HG02759 (cell line): Measurements from ENCODE around the gene CDKN2C.
A peak's percentile ranks its signal among the peaks of the same experiment; 100 is the strongest.

ENCODE experiments used
- ATAC-seq: cut with Tn5 transposase; IDR thresholded peaks from one replicate; pipeline ENCODE4 v1.9.1; 2021; ENCODE audit warnings: mild to moderate bottlenecking, moderate library complexity; ENCODE audit not compliant: unreplicated experiment

The CDKN2C gene

DNA sequence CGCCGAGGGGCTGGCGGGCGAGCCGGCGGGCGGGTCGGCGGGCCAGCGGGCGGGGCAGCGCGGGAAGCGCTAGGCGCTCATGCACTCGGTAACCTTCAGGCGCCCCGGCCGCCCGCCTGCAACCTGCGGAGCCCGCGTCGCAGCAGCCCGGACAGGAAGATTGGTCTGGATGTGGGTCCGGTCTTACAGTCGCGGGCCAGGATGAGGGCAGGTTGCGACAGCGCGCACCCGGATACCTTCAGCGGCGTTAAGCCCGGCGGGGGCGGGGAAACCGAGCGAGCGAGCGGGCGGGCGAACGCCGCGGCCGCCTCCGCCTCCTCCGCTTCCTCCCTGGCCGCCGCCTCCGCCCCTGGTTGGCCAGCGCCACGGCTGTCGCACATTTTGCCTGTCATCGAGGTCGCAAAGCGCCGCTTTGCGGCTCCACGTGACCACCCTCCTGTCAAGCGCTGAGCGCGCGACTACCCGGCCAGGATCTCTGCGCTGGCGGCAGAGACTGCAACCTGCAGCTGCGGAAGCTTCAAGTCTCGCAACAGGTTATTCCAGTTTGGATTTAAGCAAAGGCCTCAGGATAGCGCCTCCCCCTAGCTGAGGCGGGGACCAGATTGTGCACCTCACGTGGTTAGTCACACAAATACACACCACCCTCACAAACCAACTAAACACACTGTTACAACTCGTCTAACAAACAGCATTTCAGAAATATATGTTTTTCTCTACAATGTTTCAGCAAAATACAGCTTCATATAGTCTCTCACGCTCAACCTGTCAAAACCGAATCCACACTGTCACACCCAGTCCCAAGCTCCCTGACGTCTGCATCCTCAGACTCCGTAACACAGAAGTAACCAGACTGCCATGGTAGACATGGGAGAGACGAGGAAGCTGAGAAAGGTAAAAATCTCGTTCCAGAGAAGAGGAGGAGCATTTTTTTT is 9.9 kb upstream of the CDKN2C start, which contains the start of gene FAF1:
TSS of gene FAF1 (minus strand) at position 355 of the 932 bp plus-strand sequence. CDS start 456 bp downstream, outside the sequence.
- ATAC-seq: peak; percentile 91

GRCh38 chr1:50964863-50965262 is 5.2 kb upstream of the CDKN2C start:
- no peak for ATAC-seq

- ATAC-seq: no peak
These were observed 3.1 kb upstream of the CDKN2C start for GRCh38 chr1:50966991-50967390.

- no peak for ATAC-seq
These were observed 2.5 kb upstream of the CDKN2C start for GRCh38 chr1:50967416-50968157.

- peak; percentile 69 for ATAC-seq
These were observed 1.8 kb upstream of the CDKN2C start for GRCh38 chr1:50968158-50968820.

GRCh38 chr1:50968821-50969610 is 1.0 kb upstream of the CDKN2C start:
- ATAC-seq: peak; percentile 27

GRCh38 chr1:50970509-50970887 is 453 bp downstream of the CDKN2C start:
- ATAC-seq: no peak

DNA sequence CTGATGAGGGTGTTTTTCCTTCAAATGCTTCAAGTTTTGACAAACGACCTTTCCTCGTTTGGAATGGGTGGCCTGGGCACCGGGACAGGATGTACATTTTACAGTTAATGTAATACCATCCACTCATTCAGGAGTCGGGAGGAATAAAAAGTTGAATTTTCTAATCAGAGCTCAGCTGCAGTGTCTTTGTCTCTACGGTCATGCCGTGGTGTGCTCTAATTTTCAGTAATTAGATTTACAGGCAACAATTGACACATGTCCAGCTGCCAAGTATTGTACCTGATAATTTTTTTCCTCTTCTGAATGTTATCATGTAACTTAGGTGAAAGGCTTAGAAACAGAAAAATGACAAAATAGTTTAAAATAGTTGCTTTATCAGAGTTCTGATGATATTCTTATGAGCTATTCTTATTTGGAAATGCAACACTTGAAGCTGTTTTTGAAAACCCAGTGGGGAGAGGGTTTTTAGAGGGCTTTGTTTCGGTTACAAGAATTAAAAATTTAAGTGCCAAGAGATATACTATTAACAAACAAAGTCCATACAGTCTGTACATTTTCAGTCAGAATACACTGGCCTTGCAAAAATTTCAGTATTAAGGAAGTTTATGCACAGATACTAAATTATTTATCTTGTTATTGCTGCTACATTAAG is 1.0 kb downstream of the CDKN2C start:
- no peak for ATAC-seq

- no peak for ATAC-seq
These were observed 1.8 kb downstream of the CDKN2C start for GRCh38 chr1:50971748-50972305.

GRCh38 chr1:50972766-50973165 is 2.7 kb downstream of the CDKN2C start:
- no peak for ATAC-seq

DNA sequence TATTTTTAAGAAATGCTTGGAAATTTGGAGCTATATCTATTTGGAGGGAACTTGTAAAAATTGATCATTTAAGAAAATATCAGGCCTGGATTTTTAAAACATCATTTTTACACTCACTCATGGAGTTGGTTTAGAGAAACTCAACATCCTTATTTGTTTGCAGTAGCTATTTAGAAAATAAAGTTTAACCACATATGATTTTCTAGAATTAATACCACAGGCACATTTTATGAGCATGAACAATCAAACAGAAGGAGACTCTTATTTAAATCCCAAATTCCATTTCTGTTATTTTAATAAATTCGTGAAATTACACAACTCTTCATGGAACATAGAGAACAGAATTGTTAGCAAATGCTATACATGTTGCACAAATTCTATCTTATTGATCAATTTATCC is 3.2 kb downstream of the CDKN2C start:
- no peak for ATAC-seq

DNA sequence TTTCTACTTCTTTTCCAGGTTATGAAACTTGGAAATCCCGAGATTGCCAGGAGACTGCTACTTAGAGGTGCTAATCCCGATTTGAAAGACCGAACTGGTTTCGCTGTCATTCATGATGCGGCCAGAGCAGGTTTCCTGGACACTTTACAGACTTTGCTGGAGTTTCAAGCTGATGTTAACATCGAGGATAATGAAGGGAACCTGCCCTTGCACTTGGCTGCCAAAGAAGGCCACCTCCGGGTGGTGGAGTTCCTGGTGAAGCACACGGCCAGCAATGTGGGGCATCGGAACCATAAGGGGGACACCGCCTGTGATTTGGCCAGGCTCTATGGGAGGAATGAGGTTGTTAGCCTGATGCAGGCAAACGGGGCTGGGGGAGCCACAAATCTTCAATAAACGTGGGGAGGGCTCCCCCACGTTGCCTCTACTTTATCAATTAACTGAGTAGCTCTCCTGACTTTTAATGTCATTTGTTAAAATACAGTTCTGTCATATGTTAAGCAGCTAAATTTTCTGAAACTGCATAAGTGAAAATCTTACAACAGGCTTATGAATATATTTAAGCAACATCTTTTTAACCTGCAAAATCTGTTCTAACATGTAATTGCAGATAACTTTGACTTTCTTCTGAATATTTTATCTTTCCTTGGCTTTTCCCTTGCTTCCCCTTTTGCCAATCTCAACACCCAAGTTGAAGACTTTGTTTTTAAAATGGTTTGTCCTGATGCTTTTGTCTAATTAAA is 4.0 kb downstream of the CDKN2C start:
- ATAC-seq: no peak

- no peak for ATAC-seq
These were observed 4.5 kb downstream of the CDKN2C start for GRCh38 chr1:50974618-50974935.

DNA sequence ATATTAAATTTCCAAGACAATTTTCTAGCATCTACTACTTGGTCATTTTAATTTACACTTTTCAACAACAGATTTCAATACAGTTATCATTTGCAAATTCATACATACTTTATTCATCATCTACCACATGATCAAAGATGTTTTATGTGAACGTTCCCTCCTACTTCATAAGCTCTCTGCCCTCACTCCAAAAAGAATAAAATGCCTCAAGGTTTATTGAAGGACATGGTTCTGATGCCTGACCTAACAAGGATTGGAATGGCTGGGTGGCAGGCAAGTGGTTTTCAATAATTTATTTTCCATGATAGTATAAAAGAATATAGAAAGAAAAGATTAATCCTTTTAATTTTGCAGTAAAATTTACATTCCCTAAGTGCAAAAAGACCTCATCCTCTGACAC is 5.4 kb downstream of the CDKN2C start:
- no peak for ATAC-seq

- peak; percentile 1 for ATAC-seq
These were observed 6.3 kb downstream of the CDKN2C start for GRCh38 chr1:50976111-50976889.

DNA sequence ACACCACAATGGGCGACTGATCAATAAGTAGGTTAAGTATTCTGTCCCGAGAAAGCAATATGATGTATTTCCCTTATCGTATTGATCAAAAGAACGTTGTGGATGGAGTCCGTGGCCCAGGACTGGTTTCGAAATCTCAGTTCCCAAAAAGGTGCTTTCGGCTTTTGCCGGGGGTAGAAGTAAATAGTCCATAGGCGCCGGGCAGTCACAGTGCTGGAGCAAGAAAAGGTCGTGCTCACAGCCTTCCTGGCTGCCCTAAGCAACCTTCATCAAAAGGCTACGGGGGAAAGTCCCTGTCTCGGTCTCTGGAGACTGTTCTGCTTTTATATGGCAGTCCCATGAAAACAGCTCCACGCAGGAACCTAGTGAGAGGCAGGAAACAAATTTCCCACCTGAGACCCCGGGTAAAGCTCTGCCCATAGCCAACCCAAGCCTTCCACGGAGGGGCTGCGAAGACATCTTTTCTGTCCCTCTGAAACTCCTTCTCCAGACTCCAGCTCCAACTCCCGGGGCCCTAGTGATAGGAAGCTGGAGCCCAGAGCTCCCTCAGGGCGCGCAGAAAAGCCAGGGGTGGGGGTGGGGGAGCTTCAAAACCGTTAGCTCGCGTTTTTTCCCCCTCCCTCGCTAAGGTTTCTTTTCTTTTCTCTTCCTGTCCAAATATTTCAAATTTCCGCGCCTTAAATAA is 7.0 kb downstream of the CDKN2C start:
- peak; percentile 68 for ATAC-seq

GRCh38 chr1:50977575-50978143 is 7.6 kb downstream of the CDKN2C start:
- peak; percentile 63 for ATAC-seq
